ENCODE data around the gene MYDGF. TPM values are rescaled to one million over a fixed set of nuclear protein-coding genes. Genes with fewer than 3 reads are reported as not detected.

The MYDGF gene
- total and polyA plus RNA-seq, 9 of the 15 experiments (the other 6 are each of a cell fraction or from before 2014, with no cell fraction given) = 4.2 to 141 (median 82.1) TPM

- TF ChIP-seq, protein P1, sequence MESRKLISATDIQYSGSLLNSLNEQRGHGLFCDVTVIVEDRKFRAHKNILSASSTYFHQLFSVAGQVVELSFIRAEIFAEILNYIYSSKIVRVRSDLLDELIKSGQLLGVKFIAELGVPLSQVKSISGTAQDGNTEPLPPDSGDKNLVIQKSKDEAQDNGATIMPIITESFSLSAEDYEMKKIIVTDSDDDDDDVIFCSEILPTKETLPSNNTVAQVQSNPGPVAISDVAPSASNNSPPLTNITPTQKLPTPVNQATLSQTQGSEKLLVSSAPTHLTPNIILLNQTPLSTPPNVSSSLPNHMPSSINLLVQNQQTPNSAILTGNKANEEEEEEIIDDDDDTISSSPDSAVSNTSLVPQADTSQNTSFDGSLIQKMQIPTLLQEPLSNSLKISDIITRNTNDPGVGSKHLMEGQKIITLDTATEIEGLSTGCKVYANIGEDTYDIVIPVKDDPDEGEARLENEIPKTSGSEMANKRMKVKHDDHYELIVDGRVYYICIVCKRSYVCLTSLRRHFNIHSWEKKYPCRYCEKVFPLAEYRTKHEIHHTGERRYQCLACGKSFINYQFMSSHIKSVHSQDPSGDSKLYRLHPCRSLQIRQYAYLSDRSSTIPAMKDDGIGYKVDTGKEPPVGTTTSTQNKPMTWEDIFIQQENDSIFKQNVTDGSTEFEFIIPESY (CRISPR knock-in tag; IDR thresholded peaks at IDR 0.05) = 0 out of 2 replicates have a peak, but pooled peaks have one; percentile 39
- TF ChIP-seq ARHGAP35 (IDR thresholded peaks at IDR 0.05; ENCODE audit: partially characterized antibody) (no peak), SIN3A (IDR thresholded peaks at IDR 0.05; ENCODE audit: borderline replicate concordance in 2 of 2, control insufficient read depth in 1 of 2, low read depth in 2 of 2, low read length in 2 of 2) (no peak), ZNF311 (CRISPR knock-in tag; IDR thresholded peaks at IDR 0.05) (no peak), RBM17 (IDR thresholded peaks at IDR 0.05; ENCODE audit: borderline replicate concordance, low read depth, low read length) (no peak), TGIF2 (CRISPR knock-in tag; IDR thresholded peaks at IDR 0.05) (no peak), ZNF23 (CRISPR knock-in tag; IDR thresholded peaks at IDR 0.05) (no peak), HNRNPUL1 (IDR thresholded peaks at IDR 0.05; ENCODE audit: low read length) (no peak), L3MBTL2 (IDR thresholded peaks at IDR 0.05) (no peak), CCAR2 (IDR thresholded peaks at IDR 0.05; ENCODE audit: low read depth, low read length) (no peak), TFAP4 (CRISPR knock-in tag; IDR thresholded peaks at IDR 0.05; ENCODE audit: borderline replicate concordance) (no peak; the same call in 1 of the 2 replicates), CEBPG (CRISPR knock-in tag; IDR thresholded peaks at IDR 0.05) (no peak), CEBPG (tag; conservative IDR thresholded peaks at IDR 0.05 in 1 of 2, IDR thresholded peaks at IDR 0.05 in 1 of 2) (no peak), ZNF696 (CRISPR knock-in tag; conservative IDR thresholded peaks at IDR 0.05) (no peak), PHF8 (IDR thresholded peaks at IDR 0.05; ENCODE audit: borderline replicate concordance, low read length) (peak; percentile 44; the same call in 1 of the 2 replicates), COPS2 (conservative IDR thresholded peaks at IDR 0.05) (no peak)
- TF ChIP-seq, protein P2, sequence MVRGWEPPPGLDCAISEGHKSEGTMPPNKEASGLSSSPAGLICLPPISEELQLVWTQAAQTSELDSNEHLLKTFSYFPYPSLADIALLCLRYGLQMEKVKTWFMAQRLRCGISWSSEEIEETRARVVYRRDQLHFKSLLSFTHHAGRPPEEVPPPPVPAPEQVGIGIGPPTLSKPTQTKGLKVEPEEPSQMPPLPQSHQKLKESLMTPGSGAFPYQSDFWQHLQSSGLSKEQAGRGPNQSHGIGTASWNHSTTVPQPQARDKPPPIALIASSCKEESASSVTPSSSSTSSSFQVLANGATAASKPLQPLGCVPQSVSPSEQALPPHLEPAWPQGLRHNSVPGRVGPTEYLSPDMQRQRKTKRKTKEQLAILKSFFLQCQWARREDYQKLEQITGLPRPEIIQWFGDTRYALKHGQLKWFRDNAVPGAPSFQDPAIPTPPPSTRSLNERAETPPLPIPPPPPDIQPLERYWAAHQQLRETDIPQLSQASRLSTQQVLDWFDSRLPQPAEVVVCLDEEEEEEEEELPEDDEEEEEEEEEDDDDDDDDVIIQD (CRISPR knock-in tag; IDR thresholded peaks at IDR 0.05) = no peak
- TF ChIP-seq, protein P3, sequence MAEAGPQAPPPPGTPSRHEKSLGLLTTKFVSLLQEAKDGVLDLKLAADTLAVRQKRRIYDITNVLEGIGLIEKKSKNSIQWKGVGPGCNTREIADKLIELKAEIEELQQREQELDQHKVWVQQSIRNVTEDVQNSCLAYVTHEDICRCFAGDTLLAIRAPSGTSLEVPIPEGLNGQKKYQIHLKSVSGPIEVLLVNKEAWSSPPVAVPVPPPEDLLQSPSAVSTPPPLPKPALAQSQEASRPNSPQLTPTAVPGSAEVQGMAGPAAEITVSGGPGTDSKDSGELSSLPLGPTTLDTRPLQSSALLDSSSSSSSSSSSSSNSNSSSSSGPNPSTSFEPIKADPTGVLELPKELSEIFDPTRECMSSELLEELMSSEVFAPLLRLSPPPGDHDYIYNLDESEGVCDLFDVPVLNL (CRISPR knock-in tag; IDR thresholded peaks at IDR 0.05; ENCODE audit: low read depth) = no peak
- TF ChIP-seq, protein P4, sequence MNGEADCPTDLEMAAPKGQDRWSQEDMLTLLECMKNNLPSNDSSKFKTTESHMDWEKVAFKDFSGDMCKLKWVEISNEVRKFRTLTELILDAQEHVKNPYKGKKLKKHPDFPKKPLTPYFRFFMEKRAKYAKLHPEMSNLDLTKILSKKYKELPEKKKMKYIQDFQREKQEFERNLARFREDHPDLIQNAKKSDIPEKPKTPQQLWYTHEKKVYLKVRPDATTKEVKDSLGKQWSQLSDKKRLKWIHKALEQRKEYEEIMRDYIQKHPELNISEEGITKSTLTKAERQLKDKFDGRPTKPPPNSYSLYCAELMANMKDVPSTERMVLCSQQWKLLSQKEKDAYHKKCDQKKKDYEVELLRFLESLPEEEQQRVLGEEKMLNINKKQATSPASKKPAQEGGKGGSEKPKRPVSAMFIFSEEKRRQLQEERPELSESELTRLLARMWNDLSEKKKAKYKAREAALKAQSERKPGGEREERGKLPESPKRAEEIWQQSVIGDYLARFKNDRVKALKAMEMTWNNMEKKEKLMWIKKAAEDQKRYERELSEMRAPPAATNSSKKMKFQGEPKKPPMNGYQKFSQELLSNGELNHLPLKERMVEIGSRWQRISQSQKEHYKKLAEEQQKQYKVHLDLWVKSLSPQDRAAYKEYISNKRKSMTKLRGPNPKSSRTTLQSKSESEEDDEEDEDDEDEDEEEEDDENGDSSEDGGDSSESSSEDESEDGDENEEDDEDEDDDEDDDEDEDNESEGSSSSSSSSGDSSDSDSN (IDR thresholded peaks at IDR 0.05; ENCODE audit: borderline replicate concordance in 1 of 2, low read depth in 2 of 2, low read length in 2 of 2) = no peak
Measured at GRCh38 chr19:4639531-4640246, 30.5 kb downstream of the MYDGF start (continued).

Measured in K562 (cell line).